ENCODE measurements around the gene THADA.
A peak's percentile ranks its signal among the peaks of the same experiment; 100 is the strongest.
"Not testable (repeated sequence)": the region's sequence is repeated elsewhere in the genome, so short reads cannot be mapped to it uniquely, and the experiment has no call there.

THADA gene

GRCh38 chr2:43593254-43593653, 2.6 kb downstream of the THADA start:
- no peak for DNase-seq

GRCh38 chr2:43592443-43592842, 3.4 kb downstream of the THADA start:
- no peak for DNase-seq

- DNase-seq = no peak
Measured at GRCh38 chr2:43585708-43586107, 10.1 kb downstream of the THADA start.

GRCh38 chr2:43579275-43579981, 16.4 kb downstream of the THADA start:
- DNase-seq = no peak

- no peak for DNase-seq
Measured at GRCh38 chr2:43576981-43577892, 18.6 kb downstream of the THADA start.

GRCh38 chr2:43572244-43572643, 23.6 kb downstream of the THADA start:
- DNase-seq = no peak

GRCh38 chr2:43569921-43570320, 25.9 kb downstream of the THADA start:
- DNase-seq = no peak

- DNase-seq = no peak
Measured at GRCh38 chr2:43568228-43568627, 27.6 kb downstream of the THADA start.

GRCh38 chr2:43566461-43566729, 29.4 kb downstream of the THADA start:
- DNase-seq = no peak

GRCh38 chr2:43563679-43564078, 32.2 kb downstream of the THADA start:
- no peak for DNase-seq

- DNase-seq = no peak
Measured at GRCh38 chr2:43560231-43560547, 35.6 kb downstream of the THADA start.

GRCh38 chr2:43559391-43560230, 36.2 kb downstream of the THADA start:
- no peak for DNase-seq

- DNase-seq = no peak
Measured at GRCh38 chr2:43557196-43557595, 38.6 kb downstream of the THADA start.

- DNase-seq = no peak
Measured at GRCh38 chr2:43556256-43556655, 39.6 kb downstream of the THADA start.

GRCh38 chr2:43553341-43553855, 42.4 kb downstream of the THADA start:
- DNase-seq = no peak

GRCh38 chr2:43551990-43552389, 43.8 kb downstream of the THADA start:
- DNase-seq = no peak

- not testable (repeated sequence) for DNase-seq
Measured at GRCh38 chr2:43548381-43548780, 47.5 kb downstream of the THADA start.

GRCh38 chr2:43542285-43542933, 53.4 kb downstream of the THADA start:
- DNase-seq = no peak

GRCh38 chr2:43541165-43541564, 54.7 kb downstream of the THADA start:
- no peak for DNase-seq

GRCh38 chr2:43540021-43540779, 55.6 kb downstream of the THADA start:
- DNase-seq = peak; percentile 46

GRCh38 chr2:43539436-43539835, 56.4 kb downstream of the THADA start:
- no peak for DNase-seq

GRCh38 chr2:43538034-43538670, 57.7 kb downstream of the THADA start:
- no peak for DNase-seq
